ENCODE data around the gene PLIN5.

The PLIN5 gene

GRCh38 chr19:4488496-4488895 lies 46.5 kb downstream of the PLIN5 start:
- DNase-seq (ENCODE audit: low spot score) = no peak

- DNase-seq (ENCODE audit: low spot score) = no peak
Measured at GRCh38 chr19:4487572-4487971, 47.5 kb downstream of the PLIN5 start.

GRCh38 chr19:4483385-4483784 lies 51.6 kb downstream of the PLIN5 start:
- no peak for DNase-seq (ENCODE audit: low spot score)

- DNase-seq (ENCODE audit: low spot score) = no peak
Measured at GRCh38 chr19:4482721-4483364, 52.2 kb downstream of the PLIN5 start.

GRCh38 chr19:4477034-4477801 lies 57.8 kb downstream of the PLIN5 start:
- DNase-seq (ENCODE audit: low spot score) = no peak

- peak; percentile 72 for DNase-seq (ENCODE audit: low spot score)
Measured at GRCh38 chr19:4474514-4475022, 60.5 kb downstream of the PLIN5 start.

GRCh38 chr19:4473763-4474513 lies 61.1 kb downstream of the PLIN5 start:
- DNase-seq (ENCODE audit: low spot score) = no peak

GRCh38 chr19:4473011-4473762 lies 61.8 kb downstream of the PLIN5 start:
- no peak for DNase-seq (ENCODE audit: low spot score)
